IMR-90 (cell line): ENCODE results near the gene FCHSD2. TPM values are rescaled to one million over a fixed set of nuclear protein-coding genes. Genes with fewer than 3 reads are reported as not detected.
A peak's percentile ranks its signal among the peaks of the same experiment; 100 is the strongest.

Source experiments
- ATAC-seq: fragments of 200-7000 bp; cut with Tn5 transposase; 2 replicates; pipeline ENCODE4 v1.9.1; 2020; ENCODE audit warnings: low read depth, mild to moderate bottlenecking, moderate library complexity
- BruUV-seq: library from RNA; stranded (reverse); fragments of 400-500 nt; replicated peaks from 2 replicates; lab custom pipeline; 2021; lab: Mats Ljungman, UMichigan
- CTCF ChIA-PET: fragments of 300-600 bp; formaldehyde crosslinking; extraction: SDS; loops from one replicate; lab custom pipeline; 2021; ENCODE audit warnings: antibody characterized with exemption; lab: Yijun Ruan, JAX
- POLR2A ChIA-PET: fragments of 300-600 bp; sonication (Branson Sonifier 250); formaldehyde crosslinking; loops from one replicate; lab custom pipeline; 2022; ENCODE audit warnings: antibody characterized with exemption; ENCODE audit not compliant: unreplicated experiment; lab: Charles Lee
- DNase-seq: peaks from one replicate; pipeline ENCODE4 v3.0.0; 2013
- H2AFZ ChIP-seq: replicated peaks from 2 replicates; pipeline ENCODE3; 2013; ENCODE audit warnings: low read length, mild to moderate bottlenecking; ENCODE audit not compliant: poor library complexity
- H2AK5ac ChIP-seq: 2 replicates; pipeline ENCODE4 v1.6.1; 2013; ENCODE audit warnings: low read depth, low read length, inconsistent platforms
- H2AK9ac ChIP-seq: replicated peaks from 2 replicates; pipeline ENCODE3; 2013; ENCODE audit warnings: mild to moderate bottlenecking, low read depth, low read length, moderate library complexity; ENCODE audit not compliant: poor library complexity
- H2BK120ac ChIP-seq: 2 replicates; pipeline ENCODE4 v1.6.1; 2013; ENCODE audit warnings: low read depth, low read length, inconsistent platforms
- H2BK15ac ChIP-seq: 3 replicates; pipeline ENCODE4 v1.6.1; 2013; ENCODE audit warnings: low read depth, low read length, inconsistent platforms
- H2BK20ac ChIP-seq: 2 replicates; pipeline ENCODE4 v1.6.1; 2013; ENCODE audit warnings: low read depth, mild to moderate bottlenecking, inconsistent platforms, low read length, moderate library complexity
- H2BK5ac ChIP-seq: 2 replicates; pipeline ENCODE4 v1.6.1; 2013; ENCODE audit warnings: mild to moderate bottlenecking, low read depth, low read length, inconsistent platforms; ENCODE audit not compliant: poor library complexity, severe bottlenecking
- H3K14ac ChIP-seq: replicated peaks from 2 replicates; pipeline ENCODE4 v1.6.1; 2013; ENCODE audit warnings: low read depth, low read length, inconsistent platforms
- H3K18ac ChIP-seq: 2 replicates; pipeline ENCODE4 v1.6.1; 2013; ENCODE audit warnings: low read depth, low read length, control low read depth
- H3K23ac ChIP-seq: 2 replicates; pipeline ENCODE4 v1.6.1; 2013; ENCODE audit warnings: low read depth, low read length, inconsistent platforms
- H3K27ac ChIP-seq: 2 replicates; pipeline ENCODE4 v1.5.1; 2013; ENCODE audit warnings: mild to moderate bottlenecking, control low read depth, low read length; ENCODE audit not compliant: insufficient read depth
- H3K27me3 ChIP-seq: 2 replicates; pipeline ENCODE4 v1.6.1; 2013; ENCODE audit warnings: low read length; ENCODE audit not compliant: control insufficient read depth, insufficient read depth
- H3K36me3 ChIP-seq: 2 replicates; pipeline ENCODE4 v1.6.1; 2013; ENCODE audit warnings: low read length, mixed read lengths; ENCODE audit not compliant: control insufficient read depth, insufficient read depth
- H3K4ac ChIP-seq: 2 replicates; pipeline ENCODE4 v1.6.1; 2013; ENCODE audit warnings: low read depth, low read length, inconsistent platforms
- H3K4me1 ChIP-seq: 2 replicates; pipeline ENCODE4 v1.6.1; 2013; ENCODE audit warnings: low read length, mixed read lengths; ENCODE audit not compliant: control insufficient read depth, insufficient read depth
- H3K4me2 ChIP-seq: 2 replicates; pipeline ENCODE4 v1.6.1; 2013; ENCODE audit warnings: low read depth, mild to moderate bottlenecking, control low read depth, low read length, moderate library complexity
- H3K4me3 ChIP-seq: 2 replicates; pipeline ENCODE4 v1.5.1; 2013; ENCODE audit warnings: low read depth, mild to moderate bottlenecking, control low read depth, low read length, moderate library complexity; ENCODE audit not compliant: insufficient read depth
- H3K56ac ChIP-seq: 2 replicates; pipeline ENCODE4 v1.6.1; 2013; ENCODE audit warnings: low read length, inconsistent platforms; ENCODE audit not compliant: insufficient read depth; ENCODE audit errors: extremely low read depth
- H3K79me1 ChIP-seq, 2 experiments: 2 replicates each; pipeline ENCODE4 v1.6.1; 2013; ENCODE audit warnings: low read length in 2 of 2, inconsistent platforms in 1 of 2, low read depth in 1 of 2
- H3K9ac ChIP-seq: 2 replicates; pipeline ENCODE4 v1.6.1; 2013; ENCODE audit warnings: low read depth, low read length, control low read depth
- H3K9me1 ChIP-seq: 2 replicates; pipeline ENCODE4 v1.6.1; 2013; ENCODE audit warnings: low read length, inconsistent platforms; ENCODE audit not compliant: insufficient read depth
- H3K9me3 ChIP-seq: 2 replicates; pipeline ENCODE4 v1.6.1; 2013; ENCODE audit warnings: low read length; ENCODE audit not compliant: control insufficient read depth, insufficient read depth
- H4K20me1 ChIP-seq: 2 replicates; pipeline ENCODE4 v1.6.1; 2013; ENCODE audit warnings: low read length, inconsistent platforms; ENCODE audit not compliant: insufficient read depth
- H4K5ac ChIP-seq: 2 replicates; pipeline ENCODE4 v1.6.1; 2013; ENCODE audit warnings: mild to moderate bottlenecking, low read depth, low read length, control low read depth
- H4K8ac ChIP-seq, 2 experiments: 2 replicates each; pipeline ENCODE4 v1.6.1; 2013; ENCODE audit warnings: low read depth in 2 of 2, low read length in 2 of 2, control low read depth in 1 of 2, inconsistent platforms in 1 of 2
- H4K91ac ChIP-seq: 2 replicates; pipeline ENCODE4 v1.6.1; 2013; ENCODE audit warnings: low read depth, low read length, inconsistent platforms; ENCODE audit not compliant: insufficient read depth
- ELK1 ChIP-seq: fragments of 150-350 bp; IDR thresholded peaks from 2 replicates; pipeline ENCODE4 v1.6.1; 2016; ENCODE audit warnings: low read depth, mild to moderate bottlenecking, low read length, moderate library complexity, borderline replicate concordance
- FOS ChIP-seq: fragments of 150-350 bp; IDR thresholded peaks from 2 replicates; pipeline ENCODE4 v1.6.1; 2016; ENCODE audit warnings: low read depth, low read length
- MAZ ChIP-seq: IDR thresholded peaks from 2 replicates; pipeline ENCODE4 v1.6.1; 2012; ENCODE audit warnings: low read depth, mild to moderate bottlenecking, low read length, improper control_type of control experiment, moderate library complexity, borderline replicate concordance
- RCOR1 ChIP-seq: IDR thresholded peaks from 2 replicates; pipeline ENCODE4 v1.6.1; 2012; ENCODE audit warnings: mild to moderate bottlenecking, low read length, improper control_type of control experiment; ENCODE audit not compliant: insufficient replicate concordance
- RFX5 ChIP-seq: IDR thresholded peaks from 2 replicates; pipeline ENCODE4 v1.8.0; 2012; ENCODE audit warnings: low read depth, mild to moderate bottlenecking, low read length, moderate library complexity
- SMC3 ChIP-seq: fragments of 150-350 bp; IDR thresholded peaks from 2 replicates; pipeline ENCODE4 v1.6.1; 2016; ENCODE audit warnings: low read depth, mild to moderate bottlenecking, antibody characterized with exemption, low read length, moderate library complexity
- whole genome bisulfite sequencing, 2 experiments: methylation state at CpG; one replicate each; pipeline versions ENCODE4 v1.1.5 to v1.1.7; 2013; ENCODE audit warnings: missing lambda C conversion rate in 2 of 2; ENCODE audit not compliant: insufficient read length in 1 of 2; ENCODE audit errors: extremely low coverage in 2 of 2; 5-methylcytosine and 5-hydroxymethylcytosine counted together
- dilution Hi-C: fragments of 300-500 bp; cut with HindIII; formaldehyde crosslinking; loops from one replicate; pipeline ENCODE4 v1.14.3; 2018; ENCODE audit warnings: low sequenced_read_pairs; ENCODE audit not compliant: unreplicated experiment
- in situ Hi-C: fragments of 300-500 bp; cut with MboI; formaldehyde crosslinking; loops from 3 replicates; pipeline ENCODE4 v1.14.3; 2019; ENCODE audit warnings: low sequenced_read_pairs, inconsistent platforms, mixed read lengths
- intact Hi-C: fragments of 100-400 bp; cut with micrococcal nuclease; formaldehyde crosslinking; loops from 2 replicates; pipeline ENCODE4 v1.10.0; 2022
- polyA plus RNA-seq, 3 experiments: library from polyadenylated mRNA; depleted of rRNA; stranded (reverse); fragments of >200 nt; gene quantifications; 2 replicates each; pipeline ENCODE4 v1.2.3, GENCODE V29; 2012; ENCODE audit warnings: low replicate concordance in 1 of 3
- total RNA-seq: library from RNA; depleted of rRNA; stranded (reverse); fragments of >200 nt; gene quantifications from 2 replicates; pipeline ENCODE4 v1.2.3, GENCODE V29; 2012

The FCHSD2 gene
- total and polyA plus RNA-seq, 2 of the 4 experiments (the other 2 are of a cell fraction), result 5.9 to 18.7 TPM

- POLR2A ChIA-PET, result no interaction called here
- ATAC-seq (no peak), DNase-seq (peak; percentile 63)
- in situ Hi-C loops, result no loop called here
- H3K14ac ChIP-seq, result no peak overlapping the region
- H2AFZ ChIP-seq, result no peak overlapping the region
- intact Hi-C loops, result no loop called here
- no peak overlapping the region for H2AK5ac ChIP-seq
- H3K4me2 ChIP-seq, result no peak overlapping the region
- H3K18ac ChIP-seq, result no peak overlapping the region
- no peak for TF ChIP-seq MAZ
- TF ChIP-seq SMC3, result no peak
- TF ChIP-seq ELK1, result no peak
- TF ChIP-seq RFX5, result no peak
- no peak for TF ChIP-seq FOS
- no peak for TF ChIP-seq RCOR1
- H2BK5ac ChIP-seq, result no peak overlapping the region
- no peak overlapping the region for H3K27ac ChIP-seq
- CTCF ChIA-PET, result no interaction called here
- no peak overlapping the region for H3K4me3 ChIP-seq
- no peak overlapping the region for H2BK120ac ChIP-seq
- H4K5ac ChIP-seq, result no peak overlapping the region
- no peak overlapping the region for H3K56ac ChIP-seq
- H4K91ac ChIP-seq, result no peak overlapping the region
- dilution Hi-C loops, result no loop called here
- no peak overlapping the region for H3K9ac ChIP-seq
- BruUV-seq, result no TSS peak
- 0 out of 2 replicates have a peak overlapping the region, but pooled peaks have one; percentile 19 for H3K23ac ChIP-seq
- no peak overlapping the region for H3K4ac ChIP-seq
- no peak overlapping the region for H2BK15ac ChIP-seq
- H4K20me1 ChIP-seq, result peaks cover 6% of the 10 kb centered on the region; the same call in 1 of the 2 replicates
- H2AK9ac ChIP-seq, result no peak overlapping the region
- no CpG with 5 or more reads among the region's 1 CpG for WGBS, 2 experiments
- no peaks in the 10 kb centered on the region for H3K27me3 ChIP-seq
- H3K4me1 ChIP-seq, result no peaks in the 10 kb centered on the region
- no peak overlapping the region for H2BK20ac ChIP-seq
- no peak overlapping the region for H4K8ac ChIP-seq
- H3K9me1 ChIP-seq, result 0 out of 2 replicates have a peak, but pooled peaks cover 6% of the 10 kb centered on the region
- H3K36me3 ChIP-seq, result no peaks in the 10 kb centered on the region
- H3K79me1 ChIP-seq, result peaks cover 4 to 10% of the 10 kb centered on the region in 2 experiments; a peak in 3 of 4 replicates
- no peaks in the 10 kb centered on the region for H3K9me3 ChIP-seq
Observed at GRCh38 chr11:72947229-72947628, 194.9 kb downstream of the FCHSD2 start.
